ENCODE data around the gene TBX15. TPM values are rescaled to one million over a fixed set of nuclear protein-coding genes. Genes with fewer than 3 reads are reported as not detected.
"Not testable (repeated sequence)": the region's sequence is repeated elsewhere in the genome, so short reads cannot be mapped to it uniquely, and the experiment has no call there.

The TBX15 gene
- total RNA-seq, 4 donors from 2014 or later, result 1.8 to 4.1 (median 3.2) TPM

DNA sequence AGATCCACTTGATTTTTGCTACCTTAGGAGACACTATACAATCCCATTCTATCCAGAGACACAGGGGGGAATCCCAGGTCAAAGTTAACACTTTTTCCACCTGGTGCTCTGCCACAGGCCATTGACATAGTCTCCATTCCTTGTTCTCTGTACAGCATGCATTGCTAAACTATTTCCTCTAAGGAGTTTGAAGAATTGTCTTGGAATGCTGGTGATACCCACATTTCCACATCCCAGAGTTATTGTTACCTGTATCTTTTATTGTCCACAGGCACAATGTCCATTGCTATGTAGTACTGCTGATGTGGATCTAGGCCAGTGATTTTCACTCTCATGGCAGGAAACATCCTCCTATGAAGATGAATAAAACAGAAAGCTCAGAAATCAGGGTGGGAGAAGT, 61.9 kb downstream of the TBX15 start:
- DNase-seq (ENCODE audit: low spot score) (no peak), ATAC-seq (ENCODE audit: low FRiP score) (no peak)
- TF ChIP-seq CTCF (IDR thresholded peaks at IDR 0.05), result no peak

- no peak for ATAC-seq (ENCODE audit: low FRiP score)
- no peak for TF ChIP-seq CTCF (IDR thresholded peaks at IDR 0.05)
- DNase-seq (ENCODE audit: low spot score), result no peak
Measured at GRCh38 chr1:118925651-118926050, 62.5 kb downstream of the TBX15 start.

DNA sequence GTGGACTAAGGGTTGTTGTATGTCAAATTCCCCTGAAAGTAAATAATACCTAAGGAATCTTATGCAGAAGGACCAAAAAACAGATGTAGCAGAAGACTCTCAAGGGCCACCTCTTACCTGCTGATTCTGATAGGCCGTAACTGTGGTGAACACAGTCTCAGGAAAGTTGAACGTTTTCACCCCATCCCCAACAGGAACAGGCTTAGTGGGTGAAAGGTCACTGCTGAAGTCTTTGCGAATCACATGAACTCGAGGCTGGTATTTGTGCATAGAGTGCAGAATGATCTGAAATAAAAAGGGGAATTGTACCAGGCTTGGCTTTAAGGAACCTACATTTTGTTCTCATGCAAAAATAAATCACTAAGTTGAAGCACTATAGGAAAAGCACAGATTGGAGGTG, 64.8 kb downstream of the TBX15 start:
- ATAC-seq (ENCODE audit: low FRiP score) (no peak), DNase-seq (ENCODE audit: low spot score) (no peak)
- TF ChIP-seq CTCF (IDR thresholded peaks at IDR 0.05), result no peak

DNA sequence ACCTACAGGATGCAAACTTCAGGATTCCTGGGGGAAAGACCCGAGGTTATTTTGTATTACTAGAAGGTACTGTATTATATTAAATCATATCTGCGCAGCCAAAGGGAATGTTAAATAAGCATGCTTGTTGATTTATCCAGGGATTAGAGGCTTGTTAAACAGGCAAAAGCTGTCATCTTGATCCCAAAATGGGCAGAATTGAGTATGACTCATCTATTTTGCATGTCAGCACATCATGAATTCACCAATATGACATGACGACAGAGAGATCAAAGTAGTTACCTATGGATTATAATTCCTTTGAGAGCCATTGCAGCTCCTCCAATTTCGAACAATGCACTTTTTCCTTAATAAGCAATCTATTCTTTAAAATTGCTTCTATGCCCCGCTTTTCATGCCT, 66.1 kb downstream of the TBX15 start:
- DNase-seq (ENCODE audit: low spot score) (no peak), ATAC-seq (ENCODE audit: low FRiP score) (no peak)
- no peak for TF ChIP-seq CTCF (IDR thresholded peaks at IDR 0.05)

- no peak for TF ChIP-seq CTCF (IDR thresholded peaks at IDR 0.05)
- DNase-seq (ENCODE audit: low spot score) (no peak), ATAC-seq (ENCODE audit: low FRiP score) (no peak)
Measured at GRCh38 chr1:118920124-118920717, 67.9 kb downstream of the TBX15 start.

GRCh38 chr1:118918940-118919259, 69.2 kb downstream of the TBX15 start:
- ATAC-seq (ENCODE audit: low FRiP score) (no peak), DNase-seq (ENCODE audit: low spot score) (no peak)
- TF ChIP-seq CTCF (IDR thresholded peaks at IDR 0.05), result no peak

GRCh38 chr1:118918230-118918939, 69.8 kb downstream of the TBX15 start:
- DNase-seq (ENCODE audit: low spot score), result no peak
- no peak for TF ChIP-seq CTCF (IDR thresholded peaks at IDR 0.05)
- ATAC-seq (ENCODE audit: low FRiP score), result no peak

DNA sequence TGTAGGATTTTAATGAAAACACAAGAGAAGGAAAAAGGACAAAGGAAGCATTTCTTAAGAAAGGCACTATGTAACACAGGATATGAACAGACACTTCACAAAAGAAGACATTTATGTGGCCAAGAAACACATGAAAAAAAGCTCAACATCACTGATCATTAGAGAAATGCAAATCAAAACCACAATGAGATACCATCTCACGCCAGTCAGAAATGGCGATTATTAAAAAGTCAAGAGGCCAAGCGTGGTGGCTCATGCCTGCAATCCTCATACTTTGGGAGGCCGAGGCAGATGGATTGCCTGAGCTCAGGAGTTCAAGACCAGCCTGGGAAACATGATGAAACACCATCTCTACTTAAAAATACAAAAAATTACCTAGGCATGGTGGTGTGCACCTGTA, 71.8 kb downstream of the TBX15 start:
- not testable (repeated sequence) for DNase-seq (ENCODE audit: low spot score); ATAC-seq (ENCODE audit: low FRiP score)
